Epithelial cell of prostate (primary cell): ENCODE results near the gene KCNK4.

Experiments used
- DNase-seq: peaks from one replicate; pipeline ENCODE4 v3.0.0-alpha.2; 2011; ENCODE audit warnings: low read depth, low spot score
- H3K27ac ChIP-seq: fragments of 450-650 bp; 2 replicates; pipeline ENCODE4 v1.5.1; 2017; ENCODE audit warnings: mild to moderate bottlenecking

The KCNK4 gene

GRCh38 chr11:64287676-64288352, 3.3 kb upstream of the KCNK4 start:
- H3K27ac ChIP-seq: no peak overlapping the region
- no peak for DNase-seq

GRCh38 chr11:64288353-64288750, 2.8 kb upstream of the KCNK4 start:
- DNase-seq: no peak
- H3K27ac ChIP-seq: no peak overlapping the region

GRCh38 chr11:64289002-64289564, 2.0 kb upstream of the KCNK4 start:
- DNase-seq: no peak
- H3K27ac ChIP-seq: no peak overlapping the region

- no peak for DNase-seq
- no peak overlapping the region for H3K27ac ChIP-seq
Measured at GRCh38 chr11:64290352-64291261, 495 bp upstream of the KCNK4 start.

- DNase-seq: no peak
- H3K27ac ChIP-seq: no peak overlapping the region
Measured at GRCh38 chr11:64291752-64292459, 804 bp downstream of the KCNK4 start.

GRCh38 chr11:64292460-64293254, 1.6 kb downstream of the KCNK4 start:
- DNase-seq: no peak
- no peak overlapping the region for H3K27ac ChIP-seq

- no peak overlapping the region for H3K27ac ChIP-seq
- DNase-seq: no peak
Measured at GRCh38 chr11:64294774-64295173, 3.7 kb downstream of the KCNK4 start.

- H3K27ac ChIP-seq: no peak overlapping the region
- no peak for DNase-seq
Measured at GRCh38 chr11:64295760-64296159, 4.7 kb downstream of the KCNK4 start.

- no peak overlapping the region for H3K27ac ChIP-seq
Measured at GRCh38 chr11:64296236-64296635, 5.1 kb downstream of the KCNK4 start.

GRCh38 chr11:64296830-64297698, 6.0 kb downstream of the KCNK4 start:
- H3K27ac ChIP-seq: no peak overlapping the region
- no peak for DNase-seq

More at GRCh38 chr11:64296236-64296635, 5.1 kb downstream of the KCNK4 start:
- no peak for DNase-seq

GRCh38 chr11:64297699-64298358, 6.7 kb downstream of the KCNK4 start:
- no peak for DNase-seq
- no peak overlapping the region for H3K27ac ChIP-seq

GRCh38 chr11:64298966-64299846, 8.1 kb downstream of the KCNK4 start:
- DNase-seq: no peak

GRCh38 chr11:64299847-64300648, 8.9 kb downstream of the KCNK4 start, which contains the start of gene CATSPERZ:
Gene CATSPERZ (plus strand): TSS chr11:64300358. CDS start chr11:64300411, 53 bp downstream.
- H3K27ac ChIP-seq: no peak within 1 kb of the TSS
- DNase-seq: no peak

More at GRCh38 chr11:64298966-64299846, 8.1 kb downstream of the KCNK4 start:
- H3K27ac ChIP-seq: no peak overlapping the region

GRCh38 chr11:64303109-64304031, 12.3 kb downstream of the KCNK4 start:
- no peak overlapping the region for H3K27ac ChIP-seq

GRCh38 chr11:64304032-64304315, 12.9 kb downstream of the KCNK4 start:
- no peak for DNase-seq
- peak overlapping the region; percentile 74 for H3K27ac ChIP-seq

More at GRCh38 chr11:64303109-64304031, 12.3 kb downstream of the KCNK4 start:
- no peak for DNase-seq
